Naive thymus-derived CD8-positive, alpha-beta T cell (primary cell): Measurements from ENCODE around the gene RBM6. TPM values are rescaled to one million over a fixed set of nuclear protein-coding genes. Genes with fewer than 3 reads are reported as not detected.
A peak's percentile ranks its signal among the peaks of the same experiment; 100 is the strongest.

Experiments used
- ATAC-seq, 2 donors: fragments of 150-1000 bp; cut with Tn5 transposase in 1 of 2; sonication (Bioruptor Pico), chemical (Tn5 transposase) in 1 of 2; 1 replicate in 1 of 2; 2 replicates in 1 of 2; pipeline ENCODE4 v1.10.0; 2021; ENCODE audit warnings: mild to moderate bottlenecking in 2 of 2, moderate library complexity in 2 of 2
- POLR2A ChIA-PET: fragments of 350-600 bp; sonication (Branson Sonifier 250); formaldehyde crosslinking; loops from one replicate; lab custom pipeline; 2021; ENCODE audit warnings: antibody characterized with exemption; lab: Charles Lee
- DNase-seq, 10 donors: peaks; one replicate each; pipeline versions ENCODE4 v3.0.0 to v3.0.0-alpha.2; 2020 to 2022
- H3K27ac Mint-ChIP-seq, 10 donors: one replicate each; pipeline ENCODE4 v1.8.0; 2020 to 2022; ENCODE audit warnings: mild to moderate bottlenecking in 10 of 10, mixed read lengths in 10 of 10, moderate library complexity in 4 of 10, inconsistent platforms in 1 of 10
- H3K27me3 Mint-ChIP-seq, 5 donors: one replicate each; pipeline ENCODE4 v1.8.0; 2021 to 2022; ENCODE audit warnings: mixed read lengths in 5 of 5
- H3K36me3 Mint-ChIP-seq, 3 donors: one replicate each; pipeline ENCODE4 v1.8.0; 2020 to 2022; ENCODE audit warnings: mixed read lengths in 3 of 3, mild to moderate bottlenecking in 2 of 3, inconsistent platforms in 1 of 3
- H3K4me1 Mint-ChIP-seq, 4 donors: one replicate each; pipeline ENCODE4 v1.8.0; 2021 to 2022; ENCODE audit warnings: mixed read lengths in 4 of 4
- H3K4me3 Mint-ChIP-seq, 10 donors: one replicate each; pipeline ENCODE4 v1.8.0; 2020 to 2022; ENCODE audit warnings: mild to moderate bottlenecking in 10 of 10, mixed read lengths in 10 of 10, moderate library complexity in 6 of 10, inconsistent platforms in 1 of 10
- H3K9me3 Mint-ChIP-seq, 9 donors: one replicate each; pipeline ENCODE4 v1.8.0; 2020 to 2022; ENCODE audit warnings: mixed read lengths in 9 of 9, mild to moderate bottlenecking in 3 of 9, inconsistent platforms in 1 of 9, moderate library complexity in 1 of 9
- polyA plus RNA-seq, 3 donors: library from polyadenylated mRNA; unstranded; fragments of 300-500 nt; fragmentation: Illumina TruSeq; gene quantifications; one replicate each; pipeline ENCODE4 v1.2.3, GENCODE V29; 2021
- total RNA-seq, 8 experiments: library from RNA in 2 of 8; stranded (reverse) in 2 of 8; gene quantifications; one replicate each; pipeline ENCODE4 v1.2.3 and lab custom pipeline; 2021 to 2026

The RBM6 gene
- total and polyA plus RNA-seq, 5 experiments from 2014 or later = 29.9 to 197 (median 46.5) TPM

GRCh38 chr3:49955636-49956035, 15.7 kb downstream of the RBM6 start:
- POLR2A ChIA-PET = interaction anchor here (0.6 kb wide), 2 partner anchors 13 to 83 kb away, joined by 3 to 8 read pairs; no protein-coding TSS in a partner anchor
- DNase-seq (no peak), ATAC-seq (no peak)
- Mint-ChIP-seq H3K4me1 (peaks cover 10 to 43% (median 27%) of the 10 kb centered on the region in 4 donors), H3K36me3 (peaks cover 0 to 29% (median 1%) of the 10 kb centered on the region in 3 donors), H3K9me3 (no peaks in the 10 kb centered on the region), H3K4me3 (no peak overlapping the region), H3K27ac (peak overlapping the region in 1 of 10 donors; percentile 31), H3K27me3 (no peaks in the 10 kb centered on the region)

DNA sequence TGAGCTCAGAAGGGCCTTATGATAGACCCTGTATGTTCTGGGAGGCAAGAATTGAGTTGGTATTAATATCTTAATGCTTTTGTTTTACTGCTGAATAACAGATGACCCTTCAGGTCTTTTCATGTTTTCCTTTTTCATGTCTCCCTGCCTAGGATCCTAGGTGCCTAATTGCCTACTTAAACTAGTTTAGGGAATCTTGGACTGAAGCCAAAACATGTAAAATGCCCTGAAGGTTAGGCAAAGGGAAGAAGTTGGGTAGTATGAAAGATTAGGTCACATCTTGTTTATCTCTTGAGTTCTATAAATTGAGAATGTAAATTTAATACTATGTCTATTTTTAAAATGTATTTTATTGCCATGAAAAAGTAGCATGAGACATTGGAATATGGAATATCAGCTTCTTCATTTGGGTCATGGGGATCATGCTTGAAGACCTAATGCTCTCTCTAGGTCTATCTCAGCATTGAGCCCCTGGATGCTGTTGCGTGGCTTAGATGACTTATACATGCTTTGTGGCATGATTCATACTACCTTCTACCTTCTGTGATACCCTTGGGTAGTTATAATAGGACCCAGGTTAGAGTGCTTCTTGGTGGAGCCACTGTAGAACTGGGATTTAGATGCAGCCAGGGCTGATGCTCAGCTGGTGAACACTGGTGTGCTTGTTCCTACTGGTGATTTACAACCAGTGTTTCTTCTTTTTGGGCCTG, 26.4 kb downstream of the RBM6 start:
- H3K27me3 Mint-ChIP-seq = no peaks in the 10 kb centered on the region
- H3K36me3 Mint-ChIP-seq = peaks cover 0 to 69% (median 5%) of the 10 kb centered on the region in 3 donors
- POLR2A ChIA-PET = no interaction called here
- H3K4me1 Mint-ChIP-seq = peaks cover 3 to 23% (median 11%) of the 10 kb centered on the region in 4 donors
- no peak overlapping the region for H3K4me3 Mint-ChIP-seq
- DNase-seq (no peak), ATAC-seq (no peak)
- no peaks in the 10 kb centered on the region for H3K9me3 Mint-ChIP-seq
- peak overlapping the region in 1 of 10 donors; percentile 34 for H3K27ac Mint-ChIP-seq

GRCh38 chr3:49967291-49967690, 27.3 kb downstream of the RBM6 start:
- no peak for ATAC-seq
- POLR2A ChIA-PET = no interaction called here
- peak overlapping the region in 4 of 10 donors; percentile 2 to 29 (median 22) for H3K27ac Mint-ChIP-seq
- no peaks in the 10 kb centered on the region for H3K9me3 Mint-ChIP-seq
- H3K4me3 Mint-ChIP-seq = no peak overlapping the region
- H3K4me1 Mint-ChIP-seq = peaks cover 3 to 23% (median 11%) of the 10 kb centered on the region in 4 donors
- no peaks in the 10 kb centered on the region for H3K27me3 Mint-ChIP-seq
- peaks cover 0 to 76% (median 8%) of the 10 kb centered on the region in 3 donors for H3K36me3 Mint-ChIP-seq
- DNase-seq = no peak

- peaks cover 3 to 23% (median 11%) of the 10 kb centered on the region in 4 donors for H3K4me1 Mint-ChIP-seq
- ATAC-seq (no peak), DNase-seq (no peak)
- H3K4me3 Mint-ChIP-seq = no peak overlapping the region
- peaks cover 0 to 80% (median 12%) of the 10 kb centered on the region in 3 donors for H3K36me3 Mint-ChIP-seq
- H3K9me3 Mint-ChIP-seq = no peaks in the 10 kb centered on the region
- POLR2A ChIA-PET = interaction anchor here (0.7 kb wide), 1 partner anchor 13 kb away, joined by 8 read pairs; no protein-coding TSS in a partner anchor
- no peaks in the 10 kb centered on the region for H3K27me3 Mint-ChIP-seq
- H3K27ac Mint-ChIP-seq = peak overlapping the region in 2 of 10 donors; percentile 33 to 69
These were observed 28.4 kb downstream of the RBM6 start for GRCh38 chr3:49968346-49968745.

GRCh38 chr3:49972656-49973055, 32.7 kb downstream of the RBM6 start:
- peaks cover 0 to 75% (median 12%) of the 10 kb centered on the region in 3 donors for H3K36me3 Mint-ChIP-seq

DNA sequence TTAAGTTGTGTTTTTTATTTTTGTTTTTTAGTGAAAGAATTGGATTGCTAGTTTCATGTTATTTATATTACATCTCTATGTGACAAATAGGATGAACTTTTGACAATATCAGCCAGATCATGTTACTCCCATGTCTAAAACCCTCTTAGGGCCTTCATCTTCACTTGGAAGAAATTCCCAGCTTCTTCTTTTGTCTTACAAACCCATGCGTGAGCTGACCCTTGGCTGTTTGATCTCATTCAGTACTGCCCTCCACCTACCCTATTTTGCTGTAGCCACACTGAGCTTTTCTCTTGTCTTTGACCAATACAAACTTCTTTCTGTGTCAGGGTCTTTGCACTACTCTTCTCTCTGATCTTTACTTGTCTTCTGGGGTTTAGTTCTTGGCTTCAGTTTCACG, 37.0 kb downstream of the RBM6 start:
- Mint-ChIP-seq H3K4me3 (no peak overlapping the region), H3K36me3 (peaks cover 0 to 56% (median 12%) of the 10 kb centered on the region in 3 donors), H3K9me3 (no peaks in the 10 kb centered on the region), H3K4me1 (peaks cover 0 to 2% (median 0%) of the 10 kb centered on the region in 4 donors), H3K27me3 (no peaks in the 10 kb centered on the region), H3K27ac (no peak overlapping the region)
- DNase-seq = no peak
- POLR2A ChIA-PET = no interaction called here
- no peak for ATAC-seq

More at GRCh38 chr3:49972656-49973055, 32.7 kb downstream of the RBM6 start:
- Mint-ChIP-seq H3K27me3 (no peaks in the 10 kb centered on the region), H3K9me3 (no peaks in the 10 kb centered on the region), H3K4me3 (no peak overlapping the region), H3K27ac (no peak overlapping the region), H3K4me1 (peaks cover 3 to 12% (median 7%) of the 10 kb centered on the region in 4 donors)
- POLR2A ChIA-PET = no interaction called here
- DNase-seq = no peak
- no peak for ATAC-seq

GRCh38 chr3:49984394-49984793, 44.4 kb downstream of the RBM6 start:
- POLR2A ChIA-PET = interaction anchor here (0.6 kb wide), 1 partner anchor 10 kb away, joined by 3 read pairs; no protein-coding TSS in a partner anchor
- H3K4me1 Mint-ChIP-seq = peaks cover 0 to 8% (median 2%) of the 10 kb centered on the region in 4 donors
- H3K27me3 Mint-ChIP-seq = no peaks in the 10 kb centered on the region
- H3K4me3 Mint-ChIP-seq = no peak overlapping the region
- H3K27ac Mint-ChIP-seq = no peak overlapping the region
- ATAC-seq = no peak
- no peaks in the 10 kb centered on the region for H3K9me3 Mint-ChIP-seq
- DNase-seq = no peak
- H3K36me3 Mint-ChIP-seq = peaks cover 0 to 57% (median 8%) of the 10 kb centered on the region in 3 donors

GRCh38 chr3:49992326-49992725, 52.4 kb downstream of the RBM6 start:
- Mint-ChIP-seq H3K4me3 (no peak overlapping the region), H3K36me3 (peaks cover 0 to 63% (median 3%) of the 10 kb centered on the region in 3 donors), H3K27ac (no peak overlapping the region), H3K9me3 (no peaks in the 10 kb centered on the region), H3K4me1 (peaks cover 0 to 9% (median 4%) of the 10 kb centered on the region in 4 donors), H3K27me3 (no peaks in the 10 kb centered on the region)
- no peak for ATAC-seq
- DNase-seq = no peak
- POLR2A ChIA-PET = no interaction called here

DNA sequence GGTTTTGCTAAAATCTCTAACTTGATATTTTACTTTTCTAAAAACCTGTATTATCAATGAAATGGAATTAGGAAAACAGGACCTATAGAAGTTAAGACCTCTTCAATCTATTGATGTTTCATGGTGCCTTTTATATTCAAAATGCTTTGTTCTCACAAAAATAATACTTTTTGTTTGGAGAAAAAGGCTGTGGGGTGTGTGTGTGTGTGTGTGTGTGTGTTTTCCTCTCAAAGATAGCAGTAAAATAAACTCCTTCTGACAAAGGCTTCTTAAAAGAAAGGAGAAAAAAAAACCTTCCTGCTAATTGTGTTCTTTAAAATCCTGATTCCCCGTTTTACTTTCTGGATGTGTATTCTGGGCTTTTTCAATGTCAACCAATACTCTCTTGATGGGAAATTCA, 54.5 kb downstream of the RBM6 start:
- Mint-ChIP-seq H3K36me3 (peaks cover 0 to 66% (median 5%) of the 10 kb centered on the region in 3 donors), H3K27me3 (no peaks in the 10 kb centered on the region), H3K4me1 (peaks cover 0 to 11% (median 7%) of the 10 kb centered on the region in 4 donors), H3K4me3 (no peak overlapping the region), H3K27ac (peak overlapping the region in 1 of 10 donors; percentile 28), H3K9me3 (no peaks in the 10 kb centered on the region)
- POLR2A ChIA-PET = interaction anchor here (0.6 kb wide), 1 partner anchor 10 kb away, joined by 3 read pairs; no protein-coding TSS in a partner anchor
- DNase-seq = no peak
- ATAC-seq = no peak

GRCh38 chr3:49996016-49996415, 56.1 kb downstream of the RBM6 start:
- no peak overlapping the region for H3K4me3 Mint-ChIP-seq
- POLR2A ChIA-PET = no interaction called here
- ATAC-seq (no peak), DNase-seq (no peak)
- peaks cover 0 to 13% (median 7%) of the 10 kb centered on the region in 4 donors for H3K4me1 Mint-ChIP-seq
- no peaks in the 10 kb centered on the region for H3K27me3 Mint-ChIP-seq
- H3K27ac Mint-ChIP-seq = peak overlapping the region in 1 of 10 donors; percentile 66
- H3K9me3 Mint-ChIP-seq = no peaks in the 10 kb centered on the region
- H3K36me3 Mint-ChIP-seq = peaks cover 0 to 76% (median 12%) of the 10 kb centered on the region in 3 donors

GRCh38 chr3:49997862-49998261, 57.9 kb downstream of the RBM6 start:
- no peak overlapping the region for H3K4me3 Mint-ChIP-seq
- no peaks in the 10 kb centered on the region for H3K27me3 Mint-ChIP-seq
- peaks cover 0 to 10% (median 7%) of the 10 kb centered on the region in 4 donors for H3K4me1 Mint-ChIP-seq
- no peaks in the 10 kb centered on the region for H3K9me3 Mint-ChIP-seq
- POLR2A ChIA-PET = no interaction called here
- ATAC-seq = no peak
- no peak for DNase-seq
- H3K27ac Mint-ChIP-seq = peak overlapping the region in 3 of 10 donors; percentile 7 to 48 (median 19)
- H3K36me3 Mint-ChIP-seq = peaks cover 0 to 82% (median 14%) of the 10 kb centered on the region in 3 donors

GRCh38 chr3:49998326-49998725, 58.4 kb downstream of the RBM6 start:
- Mint-ChIP-seq H3K4me1 (peaks cover 0 to 10% (median 6%) of the 10 kb centered on the region in 4 donors), H3K27ac (peak overlapping the region in 4 of 10 donors; percentile 4 to 19 (median 13)), H3K4me3 (no peak overlapping the region), H3K27me3 (no peaks in the 10 kb centered on the region), H3K9me3 (no peaks in the 10 kb centered on the region), H3K36me3 (peaks cover 0 to 81% (median 14%) of the 10 kb centered on the region in 3 donors)
- DNase-seq (no peak), ATAC-seq (no peak)
- POLR2A ChIA-PET = no interaction called here

GRCh38 chr3:50001511-50001910, 61.6 kb downstream of the RBM6 start:
- DNase-seq (no peak), ATAC-seq (no peak)
- Mint-ChIP-seq H3K4me3 (no peak overlapping the region), H3K4me1 (peaks cover 0 to 14% (median 10%) of the 10 kb centered on the region in 4 donors), H3K27ac (no peak overlapping the region), H3K9me3 (no peaks in the 10 kb centered on the region), H3K27me3 (no peaks in the 10 kb centered on the region), H3K36me3 (peaks cover 0 to 79% (median 17%) of the 10 kb centered on the region in 3 donors)
- POLR2A ChIA-PET = interaction anchor here (0.5 kb wide), 1 partner anchor 14 kb away, joined by 4 read pairs; no protein-coding TSS in a partner anchor
